Loucy (cell line): ENCODE measurements around the gene USP17L15.
"Not testable (repeated sequence)": the region's sequence is repeated elsewhere in the genome, so short reads cannot be mapped to it uniquely, and the experiment has no call there.

ENCODE experiments used
- EZH2phosphoT487 ChIP-seq: fragments of 200-600 bp; IDR thresholded peaks from 2 replicates; pipeline ENCODE4 v1.6.1; 2018; ENCODE audit warnings: antibody characterized with exemption, mild to moderate bottlenecking, moderate library complexity, borderline replicate concordance
- TF ChIP-seq, protein P1 (sequence below): fragments of 200-600 bp; sonication (generic); conservative IDR thresholded peaks from 2 replicates; pipeline ENCODE4 v1.5.1; 2014; ENCODE audit warnings: mild to moderate bottlenecking, antibody characterized with exemption, low read length

GRCh38 chr4:9262572-9262971 is 28.4 kb downstream of the USP17L15 start, which contains the start of gene USP17L21:
- TF ChIP-seq, protein P1, sequence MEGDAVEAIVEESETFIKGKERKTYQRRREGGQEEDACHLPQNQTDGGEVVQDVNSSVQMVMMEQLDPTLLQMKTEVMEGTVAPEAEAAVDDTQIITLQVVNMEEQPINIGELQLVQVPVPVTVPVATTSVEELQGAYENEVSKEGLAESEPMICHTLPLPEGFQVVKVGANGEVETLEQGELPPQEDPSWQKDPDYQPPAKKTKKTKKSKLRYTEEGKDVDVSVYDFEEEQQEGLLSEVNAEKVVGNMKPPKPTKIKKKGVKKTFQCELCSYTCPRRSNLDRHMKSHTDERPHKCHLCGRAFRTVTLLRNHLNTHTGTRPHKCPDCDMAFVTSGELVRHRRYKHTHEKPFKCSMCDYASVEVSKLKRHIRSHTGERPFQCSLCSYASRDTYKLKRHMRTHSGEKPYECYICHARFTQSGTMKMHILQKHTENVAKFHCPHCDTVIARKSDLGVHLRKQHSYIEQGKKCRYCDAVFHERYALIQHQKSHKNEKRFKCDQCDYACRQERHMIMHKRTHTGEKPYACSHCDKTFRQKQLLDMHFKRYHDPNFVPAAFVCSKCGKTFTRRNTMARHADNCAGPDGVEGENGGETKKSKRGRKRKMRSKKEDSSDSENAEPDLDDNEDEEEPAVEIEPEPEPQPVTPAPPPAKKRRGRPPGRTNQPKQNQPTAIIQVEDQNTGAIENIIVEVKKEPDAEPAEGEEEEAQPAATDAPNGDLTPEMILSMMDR, result not testable (repeated sequence)
- TF ChIP-seq EZH2phosphoT487, result not testable (repeated sequence)
